Hepatocyte (in vitro differentiated cells): Measurements from ENCODE around the gene BMAL1. TPM values are rescaled to one million over a fixed set of nuclear protein-coding genes. Genes with fewer than 3 reads are reported as not detected.

Source experiments
- DNase-seq: peaks from one replicate; pipeline ENCODE4 v3.0.0-alpha.2; 2016; ENCODE audit warnings: low spot score
- H2AFZ ChIP-seq: fragments of 200-600 bp; sonication (generic); 2 replicates; pipeline ENCODE4 v1.6.0; 2016; ENCODE audit warnings: antibody characterized with exemption, mild to moderate bottlenecking
- H3K27ac ChIP-seq: fragments of 200-600 bp; sonication (generic); 2 replicates; pipeline ENCODE4 v1.5.1; 2016; ENCODE audit warnings: mild to moderate bottlenecking
- H3K27me3 ChIP-seq: fragments of 200-600 bp; sonication (generic); 2 replicates; pipeline ENCODE4 v1.6.1; 2016
- H3K36me3 ChIP-seq: fragments of 200-600 bp; sonication (generic); replicated peaks from 2 replicates; pipeline ENCODE4 v1.5.1; 2016; ENCODE audit warnings: low read depth; ENCODE audit not compliant: insufficient read depth
- H3K4me1 ChIP-seq: fragments of 200-600 bp; sonication (generic); 2 replicates; pipeline ENCODE4 v1.5.1; 2016; ENCODE audit warnings: mild to moderate bottlenecking, moderate library complexity; ENCODE audit not compliant: insufficient read depth
- H3K4me2 ChIP-seq: fragments of 200-600 bp; sonication (generic); 2 replicates; pipeline ENCODE4 v1.6.0; 2016
- H3K4me3 ChIP-seq: fragments of 200-600 bp; sonication (generic); 2 replicates; pipeline ENCODE4 v1.5.1; 2016; ENCODE audit warnings: mild to moderate bottlenecking
- H3K79me2 ChIP-seq: fragments of 200-600 bp; sonication (generic); 2 replicates; pipeline ENCODE4 v1.6.0; 2017; ENCODE audit warnings: mild to moderate bottlenecking
- H3K9me2 ChIP-seq: fragments of 200-600 bp; sonication (generic); replicated peaks from 2 replicates; pipeline ENCODE4 v1.6.0; 2017; ENCODE audit warnings: mild to moderate bottlenecking; ENCODE audit not compliant: insufficient read depth
- H3K9me3 ChIP-seq: fragments of 200-600 bp; sonication (generic); 2 replicates; pipeline ENCODE4 v1.5.1; 2016; ENCODE audit warnings: low read depth, mild to moderate bottlenecking
- H4K20me1 ChIP-seq: fragments of 200-600 bp; sonication (generic); 2 replicates; pipeline ENCODE4 v1.6.0; 2016; ENCODE audit warnings: mild to moderate bottlenecking; ENCODE audit not compliant: insufficient read depth, poor library complexity, severe bottlenecking
- CTCF ChIP-seq: fragments of 200-600 bp; sonication (generic); IDR thresholded peaks from 2 replicates; pipeline ENCODE4 v1.5.1; 2016; ENCODE audit warnings: antibody characterized with exemption, mild to moderate bottlenecking; ENCODE audit not compliant: poor library complexity
- EZH2 ChIP-seq: fragments of 200-600 bp; sonication (generic); IDR thresholded peaks from 2 replicates; pipeline ENCODE4 v1.6.1; 2016; ENCODE audit warnings: antibody characterized with exemption, mild to moderate bottlenecking, borderline replicate concordance
- EZH2phosphoT487 ChIP-seq: fragments of 200-600 bp; sonication (generic); IDR thresholded peaks from one replicate; pipeline ENCODE4 v1.6.1; 2018; ENCODE audit warnings: antibody characterized with exemption, mild to moderate bottlenecking, low read depth, moderate library complexity; ENCODE audit not compliant: unreplicated experiment, severe bottlenecking
- WGBS: methylation state at CpG from one replicate; pipeline ENCODE4 v1.1.6; 2016; ENCODE audit warnings: low lambda C conversion rate; ENCODE audit errors: missing lambda C conversion rate; 5-methylcytosine and 5-hydroxymethylcytosine counted together
- polyA plus RNA-seq: library from polyadenylated mRNA; unstranded; fragments of >200 nt; fragmentation: Nextera tagmentation; extraction: Ambion mirVana; gene quantifications from 2 replicates; pipeline ENCODE4 v1.2.1, GENCODE V29; 2016
- total RNA-seq: library from RNA; depleted of rRNA; stranded (reverse); fragments of >200 nt; gene quantifications from 2 replicates; pipeline ENCODE4 v1.2.3, GENCODE V29; 2014

Gene BMAL1
- total and polyA plus RNA-seq, 2 experiments from 2014 or later: 8.7 to 12.7 TPM

GRCh38 chr11:13292970-13293369 lies 15.4 kb downstream of the BMAL1 start:
- no peak for TF ChIP-seq EZH2phosphoT487
- TF ChIP-seq CTCF: no peak
- no peak for TF ChIP-seq EZH2
- H3K4me2 ChIP-seq: no peak overlapping the region
- H3K4me1 ChIP-seq: no peaks in the 10 kb centered on the region
- H3K9me3 ChIP-seq: no peaks in the 10 kb centered on the region
- no peaks in the 10 kb centered on the region for H3K27me3 ChIP-seq
- H3K79me2 ChIP-seq: peaks cover 4% of the 10 kb centered on the region
- H3K27ac ChIP-seq: no peak overlapping the region
- H3K36me3 ChIP-seq: no peaks in the 10 kb centered on the region
- peaks cover 11% of the 10 kb centered on the region for H4K20me1 ChIP-seq
- no peak overlapping the region for H3K4me3 ChIP-seq
- 98% methylated on average over 2 of the region's 2 CpGs for WGBS
- DNase-seq: no peak
- no peaks in the 10 kb centered on the region for H3K9me2 ChIP-seq
- H2AFZ ChIP-seq: no peak overlapping the region

- Histone ChIP-seq H3K36me3 (no peaks in the 10 kb centered on the region), H2AFZ (no peak overlapping the region), H3K4me3 (no peak overlapping the region), H3K4me2 (no peak overlapping the region), H3K4me1 (no peaks in the 10 kb centered on the region), H3K27ac (no peak overlapping the region), H3K27me3 (no peaks in the 10 kb centered on the region), H3K9me2 (no peaks in the 10 kb centered on the region), H3K79me2 (no peaks in the 10 kb centered on the region), H4K20me1 (peaks cover 11% of the 10 kb centered on the region), H3K9me3 (no peaks in the 10 kb centered on the region)
- WGBS: 64% methylated on average over 4 of the region's 4 CpGs
- DNase-seq: no peak
- TF ChIP-seq EZH2: no peak
- TF ChIP-seq EZH2phosphoT487: no peak
- no peak for TF ChIP-seq CTCF
Measured at GRCh38 chr11:13294178-13294577, 16.6 kb downstream of the BMAL1 start.

GRCh38 chr11:13294771-13295579 lies 17.4 kb downstream of the BMAL1 start:
- Histone ChIP-seq H3K27ac (no peak overlapping the region), H4K20me1 (peaks cover 11% of the 10 kb centered on the region), H3K79me2 (no peaks in the 10 kb centered on the region), H3K9me2 (no peaks in the 10 kb centered on the region), H3K4me2 (no peak overlapping the region), H3K4me3 (no peak overlapping the region), H3K36me3 (no peaks in the 10 kb centered on the region), H3K4me1 (no peaks in the 10 kb centered on the region), H3K27me3 (no peaks in the 10 kb centered on the region), H2AFZ (no peak overlapping the region), H3K9me3 (no peaks in the 10 kb centered on the region)
- TF ChIP-seq CTCF: no peak
- no peak for TF ChIP-seq EZH2
- no peak for TF ChIP-seq EZH2phosphoT487
- DNase-seq: no peak
- 71% methylated on average over 9 of the region's 9 CpGs for WGBS
